Measurements from ENCODE around the gene EIF3B. TPM values are rescaled to one million over a fixed set of nuclear protein-coding genes. Genes with fewer than 3 reads are reported as not detected.

EIF3B gene
- total RNA-seq, 1 experiment from 2014 or later = 290 TPM

GRCh38 chr7:2421943-2422310 lies 67.3 kb downstream of the EIF3B start:
- intact Hi-C loops (cut with micrococcal nuclease) = no loop called here
- no TSS peak for BruUV-seq (replicated peaks)
- no peaks in the 10 kb centered on the region for H3K4me1 Mint-ChIP-seq (ENCODE audit: insufficient read depth, unreplicated experiment)
- no peaks in the 10 kb centered on the region for H3K9me3 Mint-ChIP-seq (ENCODE audit: unreplicated experiment)
- DNase-seq (ENCODE audit: unreplicated experiment) = no peak
- no peak overlapping the region for H3K4me3 Mint-ChIP-seq (ENCODE audit: unreplicated experiment)
- no peak overlapping the region for H3K27ac Mint-ChIP-seq (ENCODE audit: low read depth, unreplicated experiment)
- ChIA-PET POLR2A (interaction anchor here (0.6 kb wide), 1 partner anchor 34 kb away, joined by 3 read pairs; no protein-coding TSS in a partner anchor), CTCF (no interaction called here)
- TF ChIP-seq, protein P1, sequence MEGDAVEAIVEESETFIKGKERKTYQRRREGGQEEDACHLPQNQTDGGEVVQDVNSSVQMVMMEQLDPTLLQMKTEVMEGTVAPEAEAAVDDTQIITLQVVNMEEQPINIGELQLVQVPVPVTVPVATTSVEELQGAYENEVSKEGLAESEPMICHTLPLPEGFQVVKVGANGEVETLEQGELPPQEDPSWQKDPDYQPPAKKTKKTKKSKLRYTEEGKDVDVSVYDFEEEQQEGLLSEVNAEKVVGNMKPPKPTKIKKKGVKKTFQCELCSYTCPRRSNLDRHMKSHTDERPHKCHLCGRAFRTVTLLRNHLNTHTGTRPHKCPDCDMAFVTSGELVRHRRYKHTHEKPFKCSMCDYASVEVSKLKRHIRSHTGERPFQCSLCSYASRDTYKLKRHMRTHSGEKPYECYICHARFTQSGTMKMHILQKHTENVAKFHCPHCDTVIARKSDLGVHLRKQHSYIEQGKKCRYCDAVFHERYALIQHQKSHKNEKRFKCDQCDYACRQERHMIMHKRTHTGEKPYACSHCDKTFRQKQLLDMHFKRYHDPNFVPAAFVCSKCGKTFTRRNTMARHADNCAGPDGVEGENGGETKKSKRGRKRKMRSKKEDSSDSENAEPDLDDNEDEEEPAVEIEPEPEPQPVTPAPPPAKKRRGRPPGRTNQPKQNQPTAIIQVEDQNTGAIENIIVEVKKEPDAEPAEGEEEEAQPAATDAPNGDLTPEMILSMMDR (IDR thresholded peaks at IDR 0.05; ENCODE audit: unreplicated experiment) = no peak
- no peaks in the 10 kb centered on the region for H3K27me3 Mint-ChIP-seq (ENCODE audit: insufficient read depth, unreplicated experiment)
- H3K36me3 Mint-ChIP-seq (ENCODE audit: insufficient read depth, unreplicated experiment) = peaks cover 6% of the 10 kb centered on the region

DNA sequence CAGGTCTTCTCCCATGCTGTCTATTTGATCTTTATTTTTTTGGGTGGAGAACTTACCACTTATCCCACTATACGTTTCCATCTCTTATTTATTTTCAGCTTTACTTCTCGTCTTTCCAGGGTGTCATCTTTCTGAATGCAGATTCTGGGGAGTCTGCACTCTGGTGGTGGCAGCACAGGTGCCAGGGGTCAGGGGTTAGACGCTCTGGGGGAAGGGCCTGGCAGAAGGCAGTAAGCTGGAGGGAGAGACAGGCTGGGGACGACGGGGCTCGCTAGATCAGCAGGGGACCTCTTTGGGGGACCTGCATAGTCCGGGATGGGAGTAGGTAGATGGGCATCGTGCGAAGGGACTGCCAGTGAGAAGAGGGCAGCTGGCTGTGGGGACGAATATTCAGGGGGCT lies 71.1 kb downstream of the EIF3B start:
- Mint-ChIP-seq H3K36me3 (ENCODE audit: insufficient read depth, unreplicated experiment) (peaks cover 6% of the 10 kb centered on the region), H3K4me3 (ENCODE audit: unreplicated experiment) (no peak overlapping the region), H3K4me1 (ENCODE audit: insufficient read depth, unreplicated experiment) (no peaks in the 10 kb centered on the region), H3K9me3 (ENCODE audit: unreplicated experiment) (peaks cover 1% of the 10 kb centered on the region), H3K27me3 (ENCODE audit: insufficient read depth, unreplicated experiment) (no peaks in the 10 kb centered on the region), H3K27ac (ENCODE audit: low read depth, unreplicated experiment) (no peak overlapping the region)
- TF ChIP-seq, protein P1 (IDR thresholded peaks at IDR 0.05; ENCODE audit: unreplicated experiment) = no peak
- ChIA-PET CTCF (interaction anchor here (0.6 kb wide), 3 partner anchors 243 to 1252 kb away, joined by 3 to 5 read pairs (median 3); no protein-coding TSS in a partner anchor), POLR2A (interaction anchor here (0.5 kb wide), 1 partner anchor 30 kb away, joined by 3 read pairs; no protein-coding TSS in a partner anchor)
- intact Hi-C loops (cut with micrococcal nuclease) = no loop called here
- BruUV-seq (replicated peaks) = no TSS peak
- DNase-seq (ENCODE audit: unreplicated experiment) = no peak

Other genes with a start within 250 kb of the EIF3B start
- 25.2 and 32.0 TPM in 2 replicates for gene MAD1L1, start 121.9 kb upstream of the EIF3B start, total RNA-seq (2022)
- gene MRM2, start 112.6 kb upstream of the EIF3B start, total RNA-seq (2022) = 26.9 and 32.1 TPM in 2 replicates
- gene NUDT1, start 112.6 kb upstream of the EIF3B start, total RNA-seq (2022) = 20.3 and 27.2 TPM in 2 replicates
- gene SNX8, start 40.4 kb upstream of the EIF3B start, total RNA-seq (2022) = 31.0 and 31.2 TPM in 2 replicates
- 9.8 and 9.9 TPM in 2 replicates for gene CHST12, start 48.8 kb downstream of the EIF3B start, total RNA-seq (2022)
- not detected in 2 replicates for gene GRIFIN, start 121.6 kb downstream of the EIF3B start, total RNA-seq (2022)
- 1.7 and 2.4 TPM in 2 replicates for gene LFNG, start 164.9 kb downstream of the EIF3B start, total RNA-seq (2022)
- gene BRAT1, start 200.7 kb downstream of the EIF3B start, total RNA-seq (2022) = 15.4 and 18.0 TPM in 2 replicates
- 16.7 and 23.9 TPM in 2 replicates for gene IQCE, start 204.2 kb downstream of the EIF3B start, total RNA-seq (2022)

All from MCF 10A (cell line).